H1 (cell line): ENCODE results near the gene GRIA3. TPM values are rescaled to one million over a fixed set of nuclear protein-coding genes. Genes with fewer than 3 reads are reported as not detected.

Source experiments
- CTCF ChIA-PET: fragments of 300-600 bp; sonication (Branson Sonifier 250); formaldehyde crosslinking; loops from one replicate; lab custom pipeline; 2021; ENCODE audit not compliant: partially characterized antibody; lab: Charles Lee
- POLR2A ChIA-PET: fragments of 300-600 bp; sonication (Branson Sonifier 250); formaldehyde crosslinking; loops from one replicate; lab custom pipeline; 2021; ENCODE audit warnings: inconsistent platforms; ENCODE audit not compliant: partially characterized antibody; lab: Charles Lee
- DNase-seq, 2 experiments: peaks; one replicate each; pipeline versions ENCODE4 v3.0.0 to v3.0.0-alpha.2; 2010 to 2022; ENCODE audit warnings: low spot score in 2 of 2, low read depth in 1 of 2, mixed read lengths in 1 of 2
- FAIRE-seq: peaks from 2 replicates; lab custom pipeline; 2011; peaks lifted over from hg19 to GRCh38; lab: Jason Lieb, UNC
- H2AFZ ChIP-seq: 2 replicates; pipeline ENCODE4 v1.8.1; 2012; ENCODE audit warnings: low read length, inconsistent platforms
- H2AK5ac ChIP-seq: 2 replicates; pipeline ENCODE4 v1.6.1; 2013; ENCODE audit warnings: low read depth, low read length
- H2BK120ac ChIP-seq: replicated peaks from 2 replicates; pipeline ENCODE3; 2013; ENCODE audit warnings: low read depth, low read length, inconsistent platforms
- H2BK12ac ChIP-seq: 2 replicates; pipeline ENCODE4 v1.6.1; 2013; ENCODE audit warnings: low read depth, low read length
- H2BK15ac ChIP-seq: 2 replicates; pipeline ENCODE4 v1.6.1; 2013; ENCODE audit warnings: low read length
- H2BK20ac ChIP-seq: 2 replicates; pipeline ENCODE4 v1.6.1; 2013; ENCODE audit warnings: low read length
- H2BK5ac ChIP-seq: 2 replicates; pipeline ENCODE4 v1.6.1; 2013; ENCODE audit warnings: low read depth, low read length
- H3K14ac ChIP-seq: 2 replicates; pipeline ENCODE4 v1.6.1; 2013; ENCODE audit warnings: inconsistent platforms; ENCODE audit not compliant: insufficient read length
- H3K18ac ChIP-seq: 2 replicates; pipeline ENCODE4 v1.6.1; 2013; ENCODE audit warnings: low read length; ENCODE audit errors: extremely low read depth
- H3K23ac ChIP-seq: 2 replicates; pipeline ENCODE4 v1.6.1; 2013; ENCODE audit warnings: inconsistent platforms; ENCODE audit not compliant: insufficient read length
- H3K23me2 ChIP-seq: 2 replicates; pipeline ENCODE4 v1.6.1; 2013; ENCODE audit warnings: low read depth, low read length
- H3K27ac ChIP-seq: 2 replicates; pipeline ENCODE4 v1.6.1; 2011; ENCODE audit warnings: low read depth, low read length, inconsistent platforms
- H3K27me3 ChIP-seq, 4 experiments: replicated peaks in 1 of 4; 1 replicate in 1 of 4; 2 replicates in 3 of 4; pipeline versions ENCODE4 v1.6.1 to v1.8.1; 2011 to 2013; ENCODE audit warnings: low read length in 3 of 4, mild to moderate bottlenecking in 3 of 4, inconsistent platforms in 2 of 4, mixed read lengths in 2 of 4, moderate library complexity in 1 of 4; ENCODE audit not compliant: control insufficient read depth in 3 of 4, insufficient read depth in 3 of 4; ENCODE audit errors: extremely low read depth in 1 of 4
- H3K36me3 ChIP-seq, 4 experiments: 2 replicates each; pipeline versions ENCODE4 v1.6.1 to v1.8.1; 2011 to 2013; ENCODE audit warnings: mild to moderate bottlenecking in 4 of 4, low read length in 3 of 4, moderate library complexity in 2 of 4, control low read depth in 1 of 4, inconsistent platforms in 1 of 4; ENCODE audit not compliant: insufficient read depth in 4 of 4, control insufficient read depth in 2 of 4
- H3K4ac ChIP-seq: replicated peaks from 2 replicates; pipeline ENCODE3; 2013; ENCODE audit warnings: low read length, low read depth, mixed read lengths, inconsistent platforms; ENCODE audit not compliant: insufficient read length
- H3K4me1 ChIP-seq, 4 experiments: replicated peaks in 1 of 4; 1 replicate in 1 of 4; 2 replicates in 3 of 4; pipeline versions ENCODE4 v1.6.1 to v1.8.1; 2011 to 2013; ENCODE audit warnings: low read length in 3 of 4, inconsistent platforms in 2 of 4, mixed read lengths in 1 of 4; ENCODE audit not compliant: insufficient read depth in 4 of 4, control insufficient read depth in 3 of 4
- H3K4me2 ChIP-seq, 2 experiments: 2 replicates each; pipeline versions ENCODE4 v1.6.1 to v1.8.1; 2011 to 2013; ENCODE audit warnings: low read depth in 2 of 2, low read length in 2 of 2, control low read depth in 1 of 2, inconsistent platforms in 1 of 2, mild to moderate bottlenecking in 1 of 2; ENCODE audit not compliant: insufficient read depth in 1 of 2
- H3K4me3 ChIP-seq, 4 experiments: fragments of 200-600, 300-600 bp in 1 of 4; sonication (generic), shearing (Covaris generic), sonication (Bioruptor Twin) in 1 of 4; 2 replicates each; pipeline versions ENCODE4 v1.5.1 to v1.8.1; 2011 to 2016; ENCODE audit warnings: low read length in 4 of 4, low read depth in 3 of 4, control low read depth in 2 of 4, inconsistent platforms in 2 of 4, mild to moderate bottlenecking in 2 of 4, mixed read lengths in 1 of 4, moderate library complexity in 1 of 4; ENCODE audit not compliant: insufficient read depth in 2 of 4; ENCODE audit errors: extremely low read depth in 1 of 4
- H3K56ac ChIP-seq: replicated peaks from 2 replicates; pipeline ENCODE3; 2013; ENCODE audit warnings: low read depth, mild to moderate bottlenecking, mixed read lengths, low read length, inconsistent platforms; ENCODE audit not compliant: insufficient read length
- H3K79me1 ChIP-seq: 2 replicates; pipeline ENCODE4 v1.6.1; 2013; ENCODE audit warnings: low read depth, low read length, control low read depth
- H3K79me2 ChIP-seq, 2 experiments: 2 replicates each; pipeline versions ENCODE4 v1.6.1 to v1.8.1; 2012 to 2013; ENCODE audit warnings: low read length in 2 of 2, mild to moderate bottlenecking in 2 of 2, inconsistent platforms in 1 of 2; ENCODE audit not compliant: insufficient read depth in 2 of 2, control insufficient read depth in 1 of 2
- H3K9ac ChIP-seq, 4 experiments: replicated peaks in 1 of 4; 1 replicate in 1 of 4; 2 replicates in 3 of 4; pipeline versions ENCODE4 v1.6.1 to v1.8.1; 2011 to 2013; ENCODE audit warnings: low read depth in 3 of 4, low read length in 3 of 4, control low read depth in 2 of 4, mild to moderate bottlenecking in 2 of 4, moderate library complexity in 2 of 4, inconsistent platforms in 1 of 4; ENCODE audit errors: extremely low read depth in 1 of 4
- H3K9me3 ChIP-seq, 2 experiments: 2 replicates each; pipeline versions ENCODE4 v1.6.1 to v1.8.1; 2012 to 2013; ENCODE audit warnings: mild to moderate bottlenecking in 2 of 2, moderate library complexity in 2 of 2, control low read depth in 1 of 2, inconsistent platforms in 1 of 2, low read depth in 1 of 2, low read length in 1 of 2, mixed read lengths in 1 of 2; ENCODE audit not compliant: insufficient read depth in 2 of 2
- H4K20me1 ChIP-seq, 2 experiments: replicated peaks in 1 of 2; 2 replicates each; pipeline versions ENCODE3 to v1.8.1; 2011 to 2013; ENCODE audit warnings: inconsistent platforms in 2 of 2, low read length in 2 of 2, mild to moderate bottlenecking in 1 of 2; ENCODE audit not compliant: insufficient read depth in 2 of 2, control insufficient read depth in 1 of 2
- H4K5ac ChIP-seq: 2 replicates; pipeline ENCODE4 v1.6.1; 2013; ENCODE audit warnings: low read length, low read depth, mixed read lengths, inconsistent platforms; ENCODE audit not compliant: insufficient read length
- H4K8ac ChIP-seq: 2 replicates; pipeline ENCODE4 v1.8.0; 2013; ENCODE audit warnings: mild to moderate bottlenecking, moderate library complexity, low read length, inconsistent platforms; ENCODE audit not compliant: insufficient read depth; ENCODE audit errors: extremely low read depth
- H4K91ac ChIP-seq: replicated peaks from 2 replicates; pipeline ENCODE3; 2013; ENCODE audit warnings: low read length, mixed read lengths, inconsistent platforms; ENCODE audit not compliant: insufficient read length
- BRCA1 ChIP-seq: IDR thresholded peaks from 2 replicates; pipeline ENCODE4 v1.6.1; 2012; ENCODE audit warnings: low read depth, low read length, improper control_type of control experiment
- CEBPB ChIP-seq: IDR thresholded peaks from 2 replicates; pipeline ENCODE4 v1.6.1; 2012; ENCODE audit warnings: low read depth, low read length
- EGR1 ChIP-seq: IDR thresholded peaks from 2 replicates; pipeline ENCODE4 v1.6.1; 2011; ENCODE audit warnings: low read depth, low read length, borderline replicate concordance
- EP300 ChIP-seq, 2 experiments: IDR thresholded peaks; 1 replicate in 1 of 2; 2 replicates in 1 of 2; pipeline ENCODE4 v1.6.1; 2011 to 2012; ENCODE audit warnings: low read depth in 2 of 2, low read length in 2 of 2, mild to moderate bottlenecking in 2 of 2, borderline replicate concordance in 1 of 2, inconsistent platforms in 1 of 2, moderate library complexity in 1 of 2
- FOSL1 ChIP-seq: IDR thresholded peaks from 2 replicates; pipeline ENCODE4 v1.6.1; 2011; ENCODE audit warnings: mild to moderate bottlenecking, low read depth, low read length, moderate library complexity; ENCODE audit not compliant: insufficient read depth
- GTF2F1 ChIP-seq: IDR thresholded peaks from 2 replicates; pipeline ENCODE4 v1.6.1; 2012; ENCODE audit warnings: low read depth, low read length, improper control_type of control experiment, borderline replicate concordance
- HDAC2 ChIP-seq, 2 experiments: fragments of 300-600 bp in 1 of 2; sonication (generic) in 1 of 2; IDR thresholded peaks; 2 replicates each; pipeline ENCODE4 v1.6.1; 2011 to 2012; ENCODE audit warnings: low read depth in 2 of 2, low read length in 2 of 2, mild to moderate bottlenecking in 2 of 2, moderate library complexity in 2 of 2, borderline replicate concordance in 1 of 2, inconsistent platforms in 1 of 2
- KDM1A ChIP-seq: fragments of 200-600, 300-600 bp; sonication (generic); IDR thresholded peaks from 2 replicates; pipeline ENCODE4 v1.7.1; 2016; ENCODE audit warnings: mild to moderate bottlenecking, low read length, borderline replicate concordance
- POLR2AphosphoS5 ChIP-seq: IDR thresholded peaks from 2 replicates; pipeline ENCODE4 v1.6.1; 2011; ENCODE audit warnings: low read depth, low read length
- RBBP5 ChIP-seq: IDR thresholded peaks from 2 replicates; pipeline ENCODE4 v1.7.1; 2012; ENCODE audit warnings: low read depth, mild to moderate bottlenecking, inconsistent platforms, low read length, moderate library complexity, borderline replicate concordance
- WGBS, 2 experiments: shearing (Covaris generic) in 1 of 2; methylation state at CpG; one replicate each; pipeline versions ENCODE4 v1.1.6 to v1.1.7; 2013 to 2015; ENCODE audit warnings: low lambda C conversion rate in 2 of 2, mixed read lengths in 2 of 2, inconsistent platforms in 1 of 2, low coverage in 1 of 2, missing lambda C conversion rate in 1 of 2; ENCODE audit not compliant: insufficient replicate concordance in 2 of 2, insufficient coverage in 1 of 2, insufficient read length in 1 of 2; ENCODE audit errors: extremely low coverage in 1 of 2, missing lambda C conversion rate in 1 of 2; 5-methylcytosine and 5-hydroxymethylcytosine counted together
- polyA plus RNA-seq, 7 experiments: library from polyadenylated mRNA; depleted of rRNA in 3 of 7; stranded (reverse) in 5 of 7; unstranded in 2 of 7; fragments of >200 nt in 5 of 7; fragments of 200-250 nt in 2 of 7; gene quantifications; 1 replicate in 5 of 7; 2 replicates in 1 of 7; 4 replicates in 1 of 7; pipeline versions ENCODE4 v1.2.1 to v1.2.3, GENCODE V29; 2011 to 2013; ENCODE audit warnings: missing spikeins in 2 of 7, mixed read lengths in 2 of 7
- total RNA-seq: library from RNA; stranded (reverse); fragmentation: NEBNext Ultra II Directional; extraction: Animal tissue kit (Norgen Biotek cat#: 25700); gene quantifications from 2 replicates; pipeline ENCODE4 v1.2.1, GENCODE V29; 2021
- TF ChIP-seq, protein P1 (sequence below): IDR thresholded peaks from 2 replicates; pipeline ENCODE4 v1.6.1; 2011; ENCODE audit warnings: low read length, improper control_type of control experiment

GRIA3 gene
- total and polyA plus RNA-seq, 2 of the 8 experiments (the other 6 are each of a cell fraction or from before 2014, with no cell fraction given) = 2.6 to 3.0 TPM

DNA sequence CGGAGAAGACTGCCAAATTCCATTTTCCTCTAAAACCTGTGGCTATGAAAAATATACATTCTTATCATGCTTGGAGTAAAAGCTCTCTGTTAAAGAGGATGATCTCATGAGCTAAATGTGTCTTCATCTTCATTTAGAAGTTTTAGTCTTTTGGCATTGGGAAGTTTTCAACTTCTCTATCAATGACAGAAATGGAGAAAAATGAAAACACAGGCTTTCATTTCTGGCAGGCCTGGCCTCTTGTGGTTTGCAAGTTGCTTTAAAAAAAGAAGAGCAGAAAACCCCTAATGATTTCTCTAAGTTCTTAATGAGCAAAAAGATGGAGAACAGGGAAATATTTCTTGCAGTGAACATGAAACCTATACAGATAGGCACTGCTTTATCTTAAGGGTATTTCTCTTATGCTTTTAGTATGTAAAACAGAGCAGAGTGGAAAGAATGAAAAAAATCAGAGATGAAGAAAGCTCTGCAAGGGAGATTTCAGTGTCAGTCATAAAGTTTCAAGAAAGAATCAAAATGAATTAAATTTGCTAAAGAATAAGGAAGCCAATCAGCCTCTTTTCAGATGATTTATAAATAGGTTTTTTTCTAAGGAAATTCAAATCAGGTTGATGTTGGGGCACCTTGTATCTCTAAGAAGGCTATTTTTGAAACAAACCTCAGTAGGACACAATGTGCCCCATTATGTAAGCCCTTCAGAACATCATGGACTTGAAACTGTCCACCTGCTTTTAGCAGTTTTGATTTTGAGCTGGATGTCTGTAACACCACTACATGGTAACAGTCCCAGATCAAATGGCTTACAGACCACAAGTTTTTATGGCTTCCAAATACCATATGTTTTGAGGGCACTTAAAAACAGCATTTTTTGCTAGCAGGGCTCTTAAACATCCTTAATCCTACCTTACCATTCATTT lies 225.0 kb downstream of the GRIA3 start:
- H3K79me1 ChIP-seq = no peaks in the 10 kb centered on the region
- no peak overlapping the region for H2AK5ac ChIP-seq
- no peak for DNase-seq
- H3K9me3 ChIP-seq = no peaks in the 10 kb centered on the region
- no peak overlapping the region for H2BK15ac ChIP-seq
- no peak overlapping the region for H3K23ac ChIP-seq
- H2BK12ac ChIP-seq = no peak overlapping the region
- H3K23me2 ChIP-seq = no peaks in the 10 kb centered on the region
- no peaks in the 10 kb centered on the region for H4K20me1 ChIP-seq
- H4K91ac ChIP-seq = no peak overlapping the region
- no peaks in the 10 kb centered on the region for H3K36me3 ChIP-seq
- no peak overlapping the region for H3K27ac ChIP-seq
- H3K27me3 ChIP-seq = no peaks in the 10 kb centered on the region
- no peak for FAIRE-seq
- H3K56ac ChIP-seq = no peak overlapping the region
- H2BK20ac ChIP-seq = no peak overlapping the region
- ChIA-PET CTCF (interaction anchor here (1.5 kb wide), 1 partner anchor 14 kb away, joined by 4 read pairs; no protein-coding TSS in a partner anchor), POLR2A (no interaction called here)
- H3K79me2 ChIP-seq = no peaks in the 10 kb centered on the region
- H4K5ac ChIP-seq = no peak overlapping the region
- no peak overlapping the region for H2AFZ ChIP-seq
- no peaks in the 10 kb centered on the region; a peak in 2 of 7 replicates for H3K4me1 ChIP-seq
- H3K4me3 ChIP-seq = no peak overlapping the region
- no peak overlapping the region for H3K9ac ChIP-seq
- no peak overlapping the region for H3K4me2 ChIP-seq
- H4K8ac ChIP-seq = no peak overlapping the region
- no peak overlapping the region for H3K18ac ChIP-seq
- H3K14ac ChIP-seq = no peak overlapping the region
- no CpG with 5 or more reads among the region's 1 CpG for WGBS, 2 experiments
- H2BK5ac ChIP-seq = no peak overlapping the region
- H2BK120ac ChIP-seq = no peak overlapping the region
- H3K4ac ChIP-seq = no peak overlapping the region
- TF ChIP-seq HDAC2 (IDR thresholded peaks at IDR 0.05; ENCODE audit: borderline replicate concordance in 1 of 2, low read depth in 2 of 2, low read length in 2 of 2) = no peak
- no peak for TF ChIP-seq CEBPB
- TF ChIP-seq, protein P1, sequence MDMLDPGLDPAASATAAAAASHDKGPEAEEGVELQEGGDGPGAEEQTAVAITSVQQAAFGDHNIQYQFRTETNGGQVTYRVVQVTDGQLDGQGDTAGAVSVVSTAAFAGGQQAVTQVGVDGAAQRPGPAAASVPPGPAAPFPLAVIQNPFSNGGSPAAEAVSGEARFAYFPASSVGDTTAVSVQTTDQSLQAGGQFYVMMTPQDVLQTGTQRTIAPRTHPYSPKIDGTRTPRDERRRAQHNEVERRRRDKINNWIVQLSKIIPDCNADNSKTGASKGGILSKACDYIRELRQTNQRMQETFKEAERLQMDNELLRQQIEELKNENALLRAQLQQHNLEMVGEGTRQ = no peak
- TF ChIP-seq RBBP5 = no peak
- TF ChIP-seq KDM1A = no peak
- no peak for TF ChIP-seq GTF2F1
- no peak for TF ChIP-seq EP300 (IDR thresholded peaks at IDR 0.05; ENCODE audit: borderline replicate concordance in 1 of 2, low read depth in 2 of 2, low read length in 2 of 2)
- TF ChIP-seq EGR1 = no peak
- no peak for TF ChIP-seq FOSL1
- TF ChIP-seq BRCA1 = no peak
- no peak for TF ChIP-seq POLR2AphosphoS5
